ENCODE results near the gene IQSEC1. TPM values are rescaled to one million over a fixed set of nuclear protein-coding genes. Genes with fewer than 3 reads are reported as not detected.

IQSEC1 gene
- total RNA-seq, 1 donor from 2014 or later, result 81.2 TPM

- intact Hi-C loops (cut with DNase I), result no loop called here
- ATAC-seq (no peak), DNase-seq (ENCODE audit: missing footprints) (no peak)
Observed at GRCh38 chr3:12973827-12974226, 99.4 kb downstream of the IQSEC1 start.

GRCh38 chr3:12972781-12973702 is 100.2 kb downstream of the IQSEC1 start:
- intact Hi-C loops (cut with DNase I), result no loop called here
- DNase-seq (ENCODE audit: missing footprints), result peak; percentile 20

DNA sequence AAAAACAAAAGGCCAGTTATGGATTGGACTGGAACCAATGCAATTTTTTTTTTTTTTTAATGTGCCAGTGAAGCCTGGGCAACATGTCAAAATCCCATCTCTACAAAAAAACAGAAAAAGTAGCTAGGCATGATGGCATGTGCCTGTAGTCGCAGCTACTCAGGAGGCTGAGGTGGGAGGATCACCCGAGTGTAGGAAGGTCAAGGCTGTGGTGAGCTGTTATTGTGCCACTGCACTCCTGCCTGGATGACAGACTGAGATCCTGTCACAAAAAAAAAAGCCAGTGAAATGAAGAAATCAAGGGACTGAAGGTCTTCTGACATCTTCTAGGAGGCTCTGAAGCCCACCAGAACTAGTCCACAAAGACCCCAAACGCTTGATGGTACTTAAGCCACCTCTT is 101.2 kb downstream of the IQSEC1 start:
- DNase-seq (ENCODE audit: missing footprints) (no peak), ATAC-seq (no peak)
- intact Hi-C loops (cut with DNase I), result no loop called here

More at GRCh38 chr3:12972781-12973702, 100.2 kb downstream of the IQSEC1 start:
- ATAC-seq, result no peak

DNA sequence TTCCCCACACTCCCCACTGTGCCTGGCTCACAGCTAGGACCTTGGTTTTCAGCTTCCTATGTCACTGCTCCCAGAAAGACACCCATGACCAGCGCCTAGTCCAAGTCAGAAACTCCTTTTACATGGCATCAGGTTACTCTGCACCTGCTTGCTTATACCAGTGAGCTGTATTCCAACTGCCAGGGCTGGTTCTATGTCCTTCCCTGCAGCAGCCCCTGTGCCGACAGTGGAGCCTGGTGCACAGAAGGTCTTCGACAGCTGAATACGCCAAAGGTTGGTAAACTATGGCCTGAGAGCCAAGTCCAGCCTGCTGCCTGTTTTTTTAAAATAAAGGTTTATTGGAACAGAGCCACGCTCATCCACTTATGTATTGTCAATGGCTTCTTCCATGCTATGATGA is 102.5 kb downstream of the IQSEC1 start:
- intact Hi-C loops (cut with DNase I), result no loop called here
- DNase-seq (ENCODE audit: missing footprints) (peak; percentile 50), ATAC-seq (no peak)

DNA sequence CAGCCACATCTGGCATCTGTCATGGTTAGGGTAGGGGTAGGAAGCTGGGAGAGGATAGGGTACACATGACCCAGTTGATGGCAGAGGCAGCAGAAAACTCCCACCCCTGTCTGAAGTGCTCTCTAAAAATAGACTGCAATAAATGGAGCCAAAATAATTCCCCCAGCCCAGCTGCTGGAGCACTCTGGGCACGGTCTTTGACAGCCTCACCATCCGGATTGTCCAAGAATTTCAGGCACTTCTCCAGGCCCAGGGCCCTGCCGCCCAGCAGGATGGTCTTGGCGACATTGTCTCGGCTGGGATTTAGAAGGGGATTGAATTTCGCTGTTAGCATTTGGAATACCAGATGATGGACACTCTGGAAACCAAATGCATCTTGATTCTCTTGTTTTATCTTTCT is 103.7 kb downstream of the IQSEC1 start:
- intact Hi-C loops (cut with DNase I), result no loop called here
- DNase-seq (ENCODE audit: missing footprints) (peak; percentile 62), ATAC-seq (peak; percentile 36)

DNA sequence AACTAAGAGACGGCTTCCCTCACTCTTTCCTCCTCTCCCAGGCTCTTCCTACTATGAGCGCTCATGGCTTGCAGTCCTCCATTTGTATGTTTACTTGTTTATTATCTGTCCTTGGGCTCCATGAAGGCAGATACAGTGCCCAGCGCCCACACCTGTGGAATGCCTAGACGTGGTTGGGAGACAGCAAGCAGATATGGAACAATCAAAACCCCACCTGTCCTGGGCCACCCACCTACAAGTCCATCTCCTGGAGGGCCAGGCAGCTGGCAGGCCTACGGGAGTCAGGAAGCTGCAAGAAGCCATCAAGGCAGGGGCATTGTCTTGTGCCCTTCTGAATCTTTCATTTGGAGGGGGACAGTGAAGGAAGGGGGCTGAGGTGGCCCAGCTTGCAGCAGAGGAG is 104.7 kb downstream of the IQSEC1 start:
- intact Hi-C loops (cut with DNase I), result no loop called here
- ATAC-seq (no peak), DNase-seq (ENCODE audit: missing footprints) (peak; percentile 70)

DNA sequence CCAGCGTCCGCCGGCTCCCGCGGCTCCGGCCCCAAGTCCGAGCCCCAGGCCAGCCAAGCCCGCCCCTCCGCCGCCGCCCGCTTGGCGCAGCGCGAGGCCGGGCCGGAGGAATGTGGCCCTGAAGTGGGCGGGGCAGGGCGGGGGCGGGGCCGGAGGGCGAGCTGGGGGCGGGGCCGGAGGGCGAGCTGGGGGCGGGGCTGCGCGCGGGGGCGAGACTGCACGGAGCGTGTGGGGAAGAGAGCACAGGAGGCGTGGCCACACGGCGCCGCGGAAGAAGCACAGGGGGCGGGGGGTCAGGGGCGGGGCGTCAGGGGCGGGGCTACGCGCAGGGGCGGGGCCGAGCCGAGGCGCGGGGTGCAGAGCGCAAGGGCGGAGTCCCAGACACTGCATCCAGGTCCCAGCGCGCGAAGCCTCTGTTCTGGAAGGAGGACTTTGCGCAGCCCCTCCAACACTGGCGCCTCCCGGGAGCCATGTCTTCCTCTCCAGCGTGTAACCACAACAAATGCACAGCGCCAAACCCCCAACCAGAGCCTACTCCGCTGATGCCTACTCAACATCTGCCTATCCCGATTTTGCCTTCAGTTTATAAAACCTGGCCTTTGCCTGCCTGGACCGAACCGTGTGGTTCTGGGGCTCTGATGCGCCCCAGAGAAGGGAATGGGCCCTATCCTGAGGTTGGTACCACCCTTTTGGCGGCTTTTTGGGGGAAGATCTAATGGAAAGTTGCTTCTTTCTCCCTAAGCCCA is 105.5 kb downstream of the IQSEC1 start:
- DNase-seq (ENCODE audit: missing footprints) (peak; percentile 97), ATAC-seq (peak; percentile 93)
- intact Hi-C loops (cut with DNase I), result loop anchor here (2.0 kb wide), 1 partner anchor 29 kb away; no protein-coding TSS in a partner anchor

DNA sequence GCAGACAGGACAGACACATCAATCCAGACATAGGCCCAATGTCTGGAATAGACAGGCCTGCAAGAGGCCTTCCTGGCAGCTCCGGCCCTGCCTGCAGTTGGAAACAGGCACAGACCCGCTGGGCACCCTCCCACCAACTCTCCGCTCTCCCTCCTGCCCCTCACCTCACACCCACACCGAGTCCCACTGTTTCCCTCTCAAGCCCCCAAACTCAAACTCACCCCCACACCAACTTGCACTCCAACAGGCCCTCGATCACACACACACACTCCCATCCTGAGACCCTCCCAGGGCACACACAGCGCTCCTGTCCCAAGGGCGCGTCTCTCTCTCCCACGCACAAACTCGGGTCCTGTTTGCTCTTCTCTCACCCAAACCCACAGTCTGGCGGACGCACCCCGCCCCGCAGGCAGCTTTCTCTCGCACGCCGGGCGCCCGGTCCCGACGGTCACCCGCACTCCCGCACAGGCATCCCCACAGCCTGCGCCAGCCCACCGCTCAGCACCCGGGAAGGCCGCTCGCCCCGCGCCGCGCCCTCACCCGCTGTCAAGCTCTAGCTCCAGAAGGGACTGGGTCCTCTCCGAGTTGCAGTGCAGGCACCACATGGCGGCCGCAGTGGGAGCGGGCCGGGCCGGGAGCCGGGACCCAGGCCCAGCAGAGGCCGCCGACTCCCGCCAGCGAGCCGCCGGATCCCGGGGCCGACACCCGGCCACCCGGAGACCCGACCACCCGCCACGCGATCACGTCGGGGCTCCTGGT is 106.2 kb downstream of the IQSEC1 start:
- intact Hi-C loops (cut with DNase I), result loop anchor here (2.0 kb wide), 1 partner anchor 28 kb away; no protein-coding TSS in a partner anchor

GRCh38 chr3:12965999-12966846 is 107.0 kb downstream of the IQSEC1 start:
- DNase-seq (ENCODE audit: missing footprints) (peak; percentile 39), ATAC-seq (no peak)
- intact Hi-C loops (cut with DNase I), result loop anchor here (2.0 kb wide), 1 partner anchor 27 kb away; no protein-coding TSS in a partner anchor

More for the DNA sequence above, 106.2 kb downstream of the IQSEC1 start:
- ATAC-seq, result peak; percentile 6
- no peak for DNase-seq (ENCODE audit: missing footprints)

GRCh38 chr3:12964711-12965612 is 108.3 kb downstream of the IQSEC1 start:
- DNase-seq (ENCODE audit: missing footprints) (peak; percentile 30), ATAC-seq (no peak)
- intact Hi-C loops (cut with DNase I), result no loop called here

DNA sequence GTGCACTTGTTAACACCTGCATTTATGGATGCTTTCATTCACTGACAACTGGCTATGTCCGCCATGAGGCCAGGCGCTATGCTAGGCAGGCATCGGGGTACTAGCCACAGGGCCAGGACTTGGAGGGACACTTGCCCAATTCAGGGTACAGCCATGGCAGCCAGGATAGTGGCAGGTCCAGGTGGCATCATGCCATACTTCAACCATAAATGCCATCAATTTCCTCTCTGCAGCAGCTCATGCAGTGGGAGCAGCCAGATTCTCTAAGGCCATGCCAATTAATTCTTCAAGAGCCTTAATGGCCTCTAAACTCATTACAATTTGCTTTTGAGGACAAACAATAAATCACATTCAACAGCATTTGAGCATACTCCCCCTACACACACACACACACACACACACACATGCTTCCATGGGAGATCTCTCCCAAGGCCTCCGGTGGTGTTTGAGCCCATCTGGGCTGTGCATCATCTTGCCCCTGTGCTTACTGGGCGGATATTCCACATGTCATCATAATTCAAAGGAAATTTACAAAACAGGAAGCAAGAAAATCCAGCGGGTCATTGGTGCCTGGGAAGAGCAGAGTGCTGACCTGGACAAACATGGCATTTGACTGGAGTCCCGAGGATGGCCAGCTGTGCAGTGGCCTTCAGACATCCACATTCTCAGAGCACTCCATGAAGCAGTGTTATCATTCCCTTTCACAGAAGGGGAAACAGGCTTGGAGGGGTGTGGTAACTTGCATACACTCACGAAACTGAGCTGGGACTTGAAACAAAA is 109.1 kb downstream of the IQSEC1 start:
- DNase-seq (ENCODE audit: missing footprints), result peak; percentile 57
- intact Hi-C loops (cut with DNase I), result no loop called here
- no peak for ATAC-seq

DNA sequence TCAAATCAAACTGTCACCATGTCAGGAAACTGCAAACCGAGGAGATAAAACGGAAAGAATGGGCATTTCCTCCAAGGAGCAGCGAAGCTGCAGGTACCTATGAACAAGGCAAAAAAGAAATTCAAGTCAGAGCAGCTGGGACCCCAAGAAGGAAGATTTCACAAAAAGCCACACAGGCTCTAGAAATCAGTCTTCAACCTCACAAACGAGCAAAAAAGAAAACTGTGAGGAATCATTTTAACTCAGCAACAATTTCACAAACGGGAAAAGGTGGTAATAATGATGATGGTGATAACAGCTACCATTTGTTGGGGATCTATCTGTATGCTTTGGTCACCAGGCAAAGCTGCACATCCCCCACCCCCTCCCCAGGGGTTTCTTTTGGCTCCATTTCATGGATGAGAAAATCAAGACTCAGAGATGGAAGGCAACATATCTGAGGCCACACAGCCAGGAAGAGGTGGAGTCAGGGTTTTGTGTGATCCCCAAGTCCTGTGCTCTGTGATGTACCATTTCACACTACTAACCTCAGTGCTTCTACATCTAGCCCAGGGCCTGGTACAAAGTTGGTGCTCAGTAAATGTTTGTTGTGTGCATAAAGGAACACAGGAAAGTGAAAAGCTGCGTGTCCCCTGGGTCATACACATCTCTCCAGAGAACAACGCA is 109.9 kb downstream of the IQSEC1 start:
- DNase-seq (ENCODE audit: missing footprints), result peak; percentile 9

GRCh38 chr3:12962292-12962691 is 110.9 kb downstream of the IQSEC1 start:
- intact Hi-C loops (cut with DNase I), result no loop called here
- no peak for ATAC-seq
- DNase-seq (ENCODE audit: missing footprints), result no peak

More for the DNA sequence above, 109.9 kb downstream of the IQSEC1 start:
- ATAC-seq, result no peak
- intact Hi-C loops (cut with DNase I), result no loop called here

GRCh38 chr3:12961697-12962036 is 111.6 kb downstream of the IQSEC1 start:
- intact Hi-C loops (cut with DNase I), result no loop called here
- ATAC-seq (no peak), DNase-seq (ENCODE audit: missing footprints) (no peak)

DNA sequence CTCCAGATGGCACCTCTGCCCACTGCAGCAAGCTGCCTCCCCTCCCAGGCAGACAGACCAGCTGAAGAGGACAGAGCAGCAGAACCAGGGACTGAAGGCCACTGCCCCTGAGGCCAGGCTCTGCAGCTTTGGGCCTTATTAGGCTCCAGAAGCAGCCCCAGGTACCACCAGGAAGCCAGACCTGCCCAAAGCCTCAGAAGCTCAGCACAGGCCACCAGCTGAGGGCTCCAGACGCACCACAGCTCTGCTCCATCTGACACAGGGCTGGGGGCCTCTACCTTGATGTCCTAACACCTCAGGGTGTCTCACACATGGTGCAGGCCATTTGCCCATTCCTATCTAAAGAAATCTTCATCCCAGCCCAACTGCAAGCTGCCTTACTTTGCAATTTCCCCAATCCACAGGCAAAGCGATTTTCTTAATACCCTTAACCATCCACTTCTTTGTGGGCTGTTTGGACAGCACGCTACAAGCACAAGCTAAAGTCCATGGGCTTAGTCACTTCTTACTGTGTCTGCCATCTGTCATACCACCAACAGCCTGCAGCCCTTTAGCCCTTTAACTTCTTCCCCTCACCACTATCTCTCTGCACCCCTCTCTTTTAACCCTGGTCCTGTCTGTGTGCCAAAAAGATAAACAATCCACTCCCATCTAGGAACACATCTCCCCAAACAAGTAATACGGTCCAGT is 112.1 kb downstream of the IQSEC1 start:
- ATAC-seq (no peak), DNase-seq (ENCODE audit: missing footprints) (no peak)
- intact Hi-C loops (cut with DNase I), result no loop called here
